ENCODE measurements around the gene ADAMTS6. TPM values are rescaled to one million over a fixed set of nuclear protein-coding genes. Genes with fewer than 3 reads are reported as not detected.
"Not testable (repeated sequence)": the region's sequence is repeated elsewhere in the genome, so short reads cannot be mapped to it uniquely, and the experiment has no call there.

The ADAMTS6 gene
- total RNA-seq, 2 donors from 2014 or later: 0.12 to 0.77 TPM

GRCh38 chr5:65382582-65382981 is 99.1 kb downstream of the ADAMTS6 start:
- TF ChIP-seq CTCF (IDR thresholded peaks at IDR 0.05): no peak
- Histone ChIP-seq H3K4me3 (no peak overlapping the region), H3K9me3 (no peaks in the 10 kb centered on the region), H3K9ac (ENCODE audit: low read depth in 2 of 2, low read length in 2 of 2) (no peak overlapping the region), H3K27me3 (no peaks in the 10 kb centered on the region), H3K4me1 (no peaks in the 10 kb centered on the region), H3K36me3 (no peaks in the 10 kb centered on the region), H3K27ac (no peak overlapping the region)
- DNase-seq: no peak
- intact Hi-C loops (cut with DNase I): no loop called here

- H3K4me1 ChIP-seq; intact Hi-C loops (cut with DNase I); H3K4me3 ChIP-seq; H3K9ac ChIP-seq (ENCODE audit: low read depth in 2 of 2, low read length in 2 of 2); DNase-seq; H3K27ac ChIP-seq; H3K27me3 ChIP-seq; H3K36me3 ChIP-seq; H3K9me3 ChIP-seq: not testable (repeated sequence)
These were observed 111.2 kb downstream of the ADAMTS6 start for GRCh38 chr5:65370505-65370904.

- no peak overlapping the region for H3K9ac ChIP-seq (ENCODE audit: low read depth in 2 of 2, low read length in 2 of 2)
- no peaks in the 10 kb centered on the region for H3K4me1 ChIP-seq
- TF ChIP-seq CTCF (IDR thresholded peaks at IDR 0.05): no peak
- H3K27ac ChIP-seq: no peak overlapping the region
- intact Hi-C loops (cut with DNase I): no loop called here
- no peaks in the 10 kb centered on the region for H3K9me3 ChIP-seq
- DNase-seq: no peak
- no peaks in the 10 kb centered on the region for H3K36me3 ChIP-seq
- no peak overlapping the region for H3K4me3 ChIP-seq
- H3K27me3 ChIP-seq: no peaks in the 10 kb centered on the region
These were observed 115.1 kb downstream of the ADAMTS6 start for GRCh38 chr5:65366655-65367054.

- Histone ChIP-seq H3K27ac (no peak overlapping the region), H3K9me3 (no peaks in the 10 kb centered on the region), H3K27me3 (no peaks in the 10 kb centered on the region), H3K36me3 (no peaks in the 10 kb centered on the region), H3K9ac (ENCODE audit: low read depth in 2 of 2, low read length in 2 of 2) (no peak overlapping the region), H3K4me1 (no peaks in the 10 kb centered on the region), H3K4me3 (no peak overlapping the region)
- no peak for DNase-seq
- no peak for TF ChIP-seq CTCF (IDR thresholded peaks at IDR 0.05)
- intact Hi-C loops (cut with DNase I): no loop called here
These were observed 116.8 kb downstream of the ADAMTS6 start for GRCh38 chr5:65364907-65365306.

- no peak overlapping the region for H3K27ac ChIP-seq
These were observed 118.2 kb downstream of the ADAMTS6 start for GRCh38 chr5:65363499-65363898.

GRCh38 chr5:65359981-65360380 is 121.7 kb downstream of the ADAMTS6 start:
- intact Hi-C loops (cut with DNase I): no loop called here
- no peaks in the 10 kb centered on the region for H3K4me1 ChIP-seq

More at GRCh38 chr5:65363499-65363898, 118.2 kb downstream of the ADAMTS6 start:
- no peaks in the 10 kb centered on the region for H3K4me1 ChIP-seq
- H3K9me3 ChIP-seq: no peaks in the 10 kb centered on the region
- no peaks in the 10 kb centered on the region for H3K36me3 ChIP-seq
- no peak for DNase-seq
- H3K9ac ChIP-seq (ENCODE audit: low read depth in 2 of 2, low read length in 2 of 2): no peak overlapping the region
- TF ChIP-seq CTCF (IDR thresholded peaks at IDR 0.05): no peak
- H3K27me3 ChIP-seq: no peaks in the 10 kb centered on the region
- intact Hi-C loops (cut with DNase I): no loop called here
- H3K4me3 ChIP-seq: no peak overlapping the region

More at GRCh38 chr5:65359981-65360380, 121.7 kb downstream of the ADAMTS6 start:
- H3K36me3 ChIP-seq: no peaks in the 10 kb centered on the region
- no peak overlapping the region for H3K9ac ChIP-seq (ENCODE audit: low read depth in 2 of 2, low read length in 2 of 2)
- no peak overlapping the region for H3K4me3 ChIP-seq
- no peak for DNase-seq
- TF ChIP-seq CTCF (IDR thresholded peaks at IDR 0.05): no peak
- no peaks in the 10 kb centered on the region for H3K27me3 ChIP-seq
- no peaks in the 10 kb centered on the region for H3K9me3 ChIP-seq
- H3K27ac ChIP-seq: no peak overlapping the region
